Sigmoid colon (tissue), 4 donors: ENCODE data around the gene TM9SF2.

Experiments
- CTCF ChIP-seq, 4 experiments: fragments of 450-650 bp in 3 of 4; fragments of 200-600 bp in 1 of 4; IDR thresholded peaks; one replicate each; pipeline ENCODE4 v1.5.1; 2016 to 2019; ENCODE audit warnings: antibody characterized with exemption in 4 of 4, mild to moderate bottlenecking in 3 of 4, moderate library complexity in 2 of 4
- EP300 ChIP-seq, 4 donors: sonication (generic); formaldehyde crosslinking; IDR thresholded peaks; one replicate each; pipeline ENCODE4 v1.6.1; 2017; ENCODE audit warnings: antibody characterized with exemption in 4 of 4
- POLR2A ChIP-seq, 2 donors: fragments of 450-650 bp; IDR thresholded peaks; one replicate each; pipeline ENCODE4 v1.6.1; 2016; ENCODE audit warnings: antibody characterized with exemption in 2 of 2, mild to moderate bottlenecking in 2 of 2, moderate library complexity in 2 of 2
- POLR2AphosphoS5 ChIP-seq, 4 donors: sonication (generic); formaldehyde crosslinking; IDR thresholded peaks; one replicate each; pipeline ENCODE4 v1.6.1; 2017; ENCODE audit warnings: antibody characterized with exemption in 4 of 4

- TF ChIP-seq CTCF (IDR thresholded peaks at IDR 0.05) (no peak), EP300 (IDR thresholded peaks at IDR 0.05) (no peak), POLR2A (IDR thresholded peaks at IDR 0.05) (no peak), POLR2AphosphoS5 (IDR thresholded peaks at IDR 0.05) (no peak)
These were observed 85.7 kb downstream of the TM9SF2 start for GRCh38 chr13:99587021-99587420.
